Measurements from ENCODE around the gene NDUFA3.
"Not testable (repeated sequence)": the region's sequence is repeated elsewhere in the genome, so short reads cannot be mapped to it uniquely, and the experiment has no call there.

NDUFA3 gene

DNA sequence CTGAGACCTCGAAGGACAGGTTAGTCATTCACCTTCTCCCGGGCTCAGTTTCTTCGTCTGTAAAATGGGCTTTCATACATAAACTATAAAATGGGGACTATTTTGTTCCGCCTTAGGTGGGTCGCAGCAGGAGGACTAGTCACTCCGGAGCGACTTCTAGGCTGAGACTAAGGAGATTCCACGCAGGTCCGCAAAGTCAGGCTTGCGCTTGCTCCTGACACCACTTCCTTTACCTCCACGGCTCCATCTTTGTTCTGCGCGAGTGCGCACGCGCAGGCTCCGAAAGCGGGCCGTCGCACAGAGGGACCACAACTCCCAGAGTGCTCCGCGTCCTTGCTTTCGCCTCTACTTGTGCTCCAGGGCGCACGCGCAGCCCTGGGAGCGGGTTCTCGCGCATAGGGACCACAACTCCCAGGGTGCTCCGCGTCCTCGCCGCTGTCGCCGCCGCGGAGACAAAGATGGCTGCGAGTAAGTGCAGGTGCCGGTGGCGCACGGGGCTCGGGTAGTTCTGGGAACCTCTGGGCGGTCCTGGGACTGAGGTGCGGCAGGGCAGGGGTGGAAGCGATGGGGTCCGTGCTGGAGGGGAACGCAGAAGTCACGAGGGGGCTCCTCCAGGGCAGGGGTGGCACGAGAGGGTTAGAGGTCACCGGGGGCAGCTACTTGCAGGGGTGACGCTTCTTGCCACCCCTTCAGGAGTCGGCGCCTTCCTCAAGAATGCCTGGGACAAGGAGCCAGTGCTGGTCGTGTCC, at the start of gene NDUFA3:
Gene NDUFA3 (plus strand): TSS at position 435 of the 749 bp plus-strand sequence. CDS start 24 bp downstream, at position 459.
- DNase-seq = peak; percentile 99

DNA sequence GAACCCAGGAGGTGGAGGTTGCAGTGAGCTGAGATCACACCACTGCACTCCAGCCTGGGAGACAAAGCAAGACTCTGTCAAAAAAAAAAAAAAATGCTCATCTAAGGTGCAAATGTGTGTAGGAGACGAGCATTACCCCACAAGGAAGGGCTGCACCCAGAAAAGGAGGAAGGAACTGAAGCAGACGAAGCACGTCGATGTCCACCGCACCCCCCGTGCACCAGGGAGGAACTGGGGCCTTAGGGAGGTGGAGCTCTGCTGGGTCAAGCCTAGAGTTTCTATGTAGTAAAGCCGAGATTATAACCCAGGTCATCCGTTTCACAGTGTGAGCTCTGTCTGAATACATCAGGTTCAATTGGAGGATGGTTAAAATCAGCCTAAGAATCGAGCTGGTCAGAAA, 40.0 kb upstream of the NDUFA3 start:
- DNase-seq = no peak

DNA sequence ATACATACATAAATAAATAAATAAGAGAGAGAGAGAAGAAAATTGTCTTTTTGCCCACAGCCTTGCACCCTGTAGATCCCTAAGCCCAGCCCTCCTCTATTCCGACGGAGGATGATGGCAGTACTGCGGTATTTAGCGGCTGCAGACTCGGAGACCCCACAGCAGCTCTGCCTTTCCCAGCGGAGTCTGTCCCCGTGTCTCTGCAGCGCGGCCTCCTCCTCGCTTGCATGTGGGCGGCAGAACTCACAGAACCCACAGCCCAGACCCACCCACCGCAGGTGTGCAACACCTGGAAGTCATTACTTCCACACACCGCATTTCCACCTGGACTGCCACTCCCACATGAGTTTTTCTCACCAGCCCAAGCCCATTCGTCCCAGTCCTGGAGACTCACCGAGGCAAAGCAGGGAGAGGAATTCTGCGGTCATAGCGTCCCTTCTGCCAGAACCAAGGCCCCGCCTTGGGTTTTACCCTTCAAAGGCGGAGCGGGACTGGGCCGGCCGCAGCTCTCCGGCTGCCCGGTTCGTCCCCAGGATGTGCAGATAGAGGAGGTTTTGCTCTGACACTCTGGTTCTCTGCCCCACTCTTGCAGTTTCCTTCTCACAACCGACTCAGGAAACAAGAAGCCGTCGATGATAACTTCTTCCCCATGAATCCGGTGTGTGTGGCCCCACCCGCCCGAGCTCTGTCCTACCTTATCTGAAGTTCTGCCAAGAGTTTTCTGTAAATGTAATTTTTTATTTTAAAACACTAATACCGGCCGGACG, 39.1 kb upstream of the NDUFA3 start, which contains the start of gene VSTM1:
Gene VSTM1 (minus strand): TSS at position 548 of the 767 bp plus-strand sequence. CDS start 120 bp downstream, at position 428.
- peak; percentile 24 for DNase-seq

DNA sequence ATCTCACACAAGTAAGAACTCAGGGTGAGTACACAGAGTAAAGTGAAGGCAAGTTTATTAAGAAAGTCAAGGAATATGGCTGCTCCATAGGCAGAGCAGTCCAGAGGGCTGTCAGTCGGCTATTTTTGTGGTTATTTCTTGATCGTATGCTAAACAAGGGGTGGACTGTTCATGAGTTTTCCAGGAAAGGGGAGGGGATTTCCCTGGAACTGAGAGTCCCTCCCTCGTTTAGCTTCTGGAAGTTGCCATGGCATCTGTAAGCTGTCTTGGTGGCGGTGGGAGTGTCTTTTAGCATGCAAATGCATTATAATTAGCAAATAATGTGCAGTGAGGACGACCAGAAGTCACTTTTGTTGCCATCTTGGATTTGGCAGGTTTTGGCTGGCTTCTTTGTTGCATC, 33.2 kb upstream of the NDUFA3 start:
- DNase-seq = no peak

DNA sequence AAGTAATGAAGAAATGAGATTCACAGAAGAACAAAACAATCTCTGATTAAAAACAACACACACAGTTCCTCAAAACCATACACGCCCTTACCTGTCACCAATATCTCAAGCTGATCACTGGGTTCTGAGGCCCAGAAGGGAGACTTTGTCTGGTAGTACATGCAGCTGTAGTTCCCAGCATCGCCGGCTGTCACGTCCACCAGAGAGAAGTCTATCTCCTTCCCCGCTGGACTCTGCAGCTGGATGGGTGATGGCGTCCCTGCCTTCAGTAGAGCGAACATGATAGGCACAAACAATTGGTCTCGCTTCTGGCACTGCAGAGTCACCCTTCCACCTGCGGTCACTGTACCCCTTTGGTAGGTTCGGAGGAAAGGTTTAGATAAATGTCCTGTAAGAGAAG, 28.8 kb upstream of the NDUFA3 start:
- no peak for DNase-seq

DNA sequence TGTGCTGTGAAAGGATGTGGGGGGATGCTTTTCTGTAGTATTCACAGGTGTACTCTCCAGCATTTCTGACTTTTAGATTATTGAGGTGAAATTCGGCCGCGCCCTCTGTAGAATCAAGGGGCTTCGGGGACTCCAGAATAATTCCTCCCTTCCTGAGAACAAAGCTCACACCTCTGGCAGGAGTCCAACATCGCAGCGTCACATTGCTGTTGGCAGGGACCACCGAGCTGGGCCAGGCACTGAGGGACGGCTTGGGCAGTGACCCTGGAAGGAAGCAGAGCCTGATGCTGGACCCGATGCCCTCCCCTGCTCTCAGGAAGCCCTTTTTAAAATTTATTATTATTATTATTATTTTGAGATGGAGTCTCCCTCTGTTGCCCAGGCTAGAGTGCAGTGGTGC, 27.8 kb upstream of the NDUFA3 start:
- DNase-seq = no peak

DNA sequence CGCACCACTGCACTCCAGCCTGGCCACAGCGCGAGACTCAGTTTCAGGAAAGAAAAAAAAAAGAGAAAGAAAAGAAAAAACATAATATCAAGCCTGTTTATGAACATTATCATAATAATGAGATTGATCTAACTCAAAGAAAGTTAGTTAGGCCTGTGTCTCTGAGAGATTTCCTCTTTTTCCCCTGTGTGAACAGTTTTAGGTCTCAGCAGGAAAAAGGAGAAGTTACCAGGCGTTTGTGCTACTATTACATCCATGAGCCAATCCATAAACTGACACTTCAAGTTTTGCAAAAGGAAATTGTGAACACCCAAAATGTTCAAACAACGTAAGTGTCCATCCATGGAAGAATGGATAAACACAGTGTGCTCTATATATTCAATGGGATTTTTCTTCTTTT, 25.3 kb upstream of the NDUFA3 start:
- DNase-seq = no peak

DNA sequence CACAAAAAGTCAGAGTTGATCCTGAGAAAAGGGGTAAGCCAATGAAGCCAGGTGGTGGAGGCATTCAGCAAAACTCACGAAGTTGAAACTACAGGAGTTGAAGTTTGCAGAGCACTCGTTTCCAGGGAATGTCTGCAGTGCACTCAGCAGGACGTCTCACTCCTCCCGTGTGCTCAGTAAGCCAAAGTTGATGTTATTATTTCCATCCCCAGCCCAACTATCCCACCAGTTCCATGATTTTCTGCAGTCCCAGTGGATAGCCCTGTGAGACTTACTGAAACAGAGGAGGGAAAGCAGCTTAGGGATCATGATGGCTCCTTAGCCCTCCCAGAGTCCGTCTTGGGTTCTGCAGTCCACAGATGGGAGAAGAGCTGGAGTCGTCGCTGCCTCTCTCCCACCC, 21.6 kb upstream of the NDUFA3 start, which contains the start of gene TARM1:
Gene TARM1 (minus strand): TSS at position 334 of the 400 bp plus-strand sequence. CDS start 25 bp downstream, at position 309.
- DNase-seq = no peak

DNA sequence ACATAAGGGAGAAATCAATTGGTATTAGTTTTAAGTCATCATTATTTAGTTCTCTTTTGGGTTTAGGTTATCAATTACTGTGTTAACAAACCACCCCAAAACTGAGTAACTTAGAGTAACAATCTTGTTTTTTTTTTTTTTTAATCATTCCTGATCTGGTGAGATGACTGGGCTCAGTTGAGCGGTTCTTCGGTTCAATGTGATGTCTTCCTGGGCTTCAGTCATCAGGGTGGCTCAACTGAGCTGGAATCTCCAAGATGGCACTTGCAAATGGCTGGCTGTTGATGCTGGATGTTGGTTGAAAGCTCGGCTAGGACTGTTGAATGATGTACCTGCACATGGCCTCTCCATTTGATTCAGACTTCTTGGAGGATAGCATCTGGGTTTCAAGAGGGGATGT, 18.2 kb upstream of the NDUFA3 start:
- DNase-seq = no peak

DNA sequence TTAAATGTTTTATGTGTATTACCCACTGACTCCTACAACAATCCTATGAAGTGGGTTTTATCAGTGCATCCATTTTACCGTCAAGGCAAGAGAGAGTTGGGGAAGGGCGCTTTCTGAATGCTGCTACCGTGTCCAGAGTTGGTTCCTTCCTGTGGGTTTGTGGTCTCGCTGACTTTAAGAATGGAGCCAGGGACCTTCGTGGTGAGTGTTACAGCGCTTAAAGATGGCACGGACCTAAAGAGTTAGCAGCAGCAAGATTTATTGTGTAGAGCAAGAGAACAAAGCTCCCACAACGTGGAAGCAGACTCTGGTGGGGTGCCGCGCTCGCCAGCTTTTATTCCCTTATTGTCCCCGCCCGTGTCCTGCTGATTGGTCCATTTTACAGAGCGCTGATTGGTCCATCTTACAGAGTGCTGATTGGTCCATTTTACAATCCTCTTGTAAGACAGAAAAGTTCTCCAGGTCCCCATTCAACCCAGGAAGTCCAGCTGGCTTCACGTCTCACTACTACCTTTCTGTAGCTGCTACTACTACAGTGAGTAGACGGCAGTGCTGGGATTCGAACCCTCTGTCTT, 8.1 kb upstream of the NDUFA3 start:
- no peak for DNase-seq

DNA sequence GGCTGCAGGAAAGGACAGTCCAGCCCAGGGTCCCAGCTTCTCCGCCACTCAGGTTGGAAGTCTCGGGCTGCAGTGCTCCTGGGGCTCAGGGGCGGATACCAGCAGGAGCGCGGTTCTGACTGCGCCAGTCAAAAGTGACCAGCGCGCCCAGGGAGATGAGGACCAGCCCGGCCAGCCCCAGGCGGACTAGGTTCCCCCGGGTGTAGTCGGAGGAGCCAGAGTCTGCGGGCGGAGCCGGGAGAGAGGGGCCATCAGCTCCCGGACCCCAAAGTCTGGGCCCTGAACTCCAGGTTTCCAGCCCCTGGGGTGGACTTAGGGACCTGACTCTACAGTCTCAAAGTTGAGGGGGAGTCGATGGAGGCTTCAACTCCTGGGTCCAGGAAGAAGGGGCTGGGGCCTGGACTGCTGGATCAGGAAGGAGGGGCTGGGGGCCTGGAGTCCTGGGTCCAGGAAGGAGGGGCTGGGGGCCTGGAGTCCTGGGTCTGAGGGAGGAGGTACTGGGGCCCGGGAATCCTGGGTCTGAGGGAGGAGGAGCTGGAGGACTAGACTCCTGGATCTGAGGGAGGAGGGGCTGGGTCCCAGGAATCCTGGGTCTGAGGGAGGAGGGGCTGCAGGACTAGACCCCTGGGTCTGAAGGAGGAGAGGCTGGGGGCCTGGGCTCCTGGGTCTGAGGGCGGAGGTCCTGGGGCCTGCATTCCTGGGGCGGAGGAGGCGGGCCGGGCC, 7.4 kb upstream of the NDUFA3 start:
- DNase-seq = no peak

DNA sequence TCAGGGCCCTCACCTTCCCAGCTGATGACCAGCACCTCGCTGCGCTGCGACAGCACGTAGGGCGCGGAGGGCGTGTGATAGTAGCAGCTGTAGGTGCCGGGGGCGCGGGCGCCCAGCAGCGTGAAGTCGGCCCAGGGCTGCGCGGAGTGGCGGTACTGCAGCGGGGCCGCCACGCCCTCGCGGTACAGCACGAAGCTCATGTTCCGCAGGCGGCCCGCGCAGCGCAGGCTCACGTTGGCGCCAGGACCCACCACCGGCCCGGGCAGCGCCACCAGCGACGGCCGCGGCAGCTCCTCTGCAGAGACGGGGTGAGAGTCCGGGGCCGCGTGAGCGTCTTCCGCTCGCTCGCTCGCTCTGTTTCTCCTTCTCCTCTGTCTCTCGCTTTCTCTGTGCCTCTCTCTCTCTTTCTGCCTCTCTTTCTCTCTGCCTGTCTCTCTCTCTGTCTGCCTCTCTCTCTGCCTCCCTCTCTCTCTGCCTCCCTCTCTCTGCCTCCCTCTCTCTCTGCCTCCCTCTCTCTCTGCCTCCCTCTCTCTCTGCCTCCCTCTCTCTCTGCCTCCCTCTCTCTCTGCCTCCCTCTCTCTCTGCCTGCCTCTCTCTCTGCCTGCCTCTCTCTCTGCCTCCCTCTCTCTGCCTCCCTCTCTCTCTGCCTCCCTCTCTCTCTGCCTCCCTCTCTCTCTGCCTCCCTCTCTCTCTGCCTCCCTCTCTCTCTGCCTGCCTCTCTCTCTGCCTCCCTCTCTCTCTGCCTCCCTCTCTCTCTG, 6.6 kb upstream of the NDUFA3 start:
- DNase-seq = peak; percentile 82

DNA sequence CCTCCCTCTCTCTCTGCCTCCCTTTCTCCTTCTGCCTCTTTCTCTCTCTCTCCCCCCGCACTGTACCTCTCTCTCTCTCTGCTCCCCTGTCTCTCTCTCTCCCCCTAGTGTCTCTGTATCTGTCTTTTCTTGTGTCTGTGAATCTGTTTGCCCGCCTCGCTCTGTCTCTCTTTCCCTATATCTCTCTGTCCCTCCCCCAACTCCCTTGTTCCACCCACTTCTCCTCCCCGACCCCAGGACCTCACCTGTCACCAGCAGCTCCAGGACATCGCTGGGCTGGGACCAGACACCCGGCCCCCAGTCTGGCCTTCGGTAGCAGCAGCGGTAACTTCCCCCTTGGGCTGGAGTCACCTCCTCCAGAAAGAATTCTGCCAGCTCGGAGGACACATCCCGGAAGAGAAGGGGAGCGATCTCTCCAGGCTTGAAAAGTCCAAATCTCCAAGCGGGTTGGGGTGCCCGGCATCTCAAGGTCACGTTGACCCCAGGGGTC, 6.0 kb upstream of the NDUFA3 start:
- DNase-seq = no peak

DNA sequence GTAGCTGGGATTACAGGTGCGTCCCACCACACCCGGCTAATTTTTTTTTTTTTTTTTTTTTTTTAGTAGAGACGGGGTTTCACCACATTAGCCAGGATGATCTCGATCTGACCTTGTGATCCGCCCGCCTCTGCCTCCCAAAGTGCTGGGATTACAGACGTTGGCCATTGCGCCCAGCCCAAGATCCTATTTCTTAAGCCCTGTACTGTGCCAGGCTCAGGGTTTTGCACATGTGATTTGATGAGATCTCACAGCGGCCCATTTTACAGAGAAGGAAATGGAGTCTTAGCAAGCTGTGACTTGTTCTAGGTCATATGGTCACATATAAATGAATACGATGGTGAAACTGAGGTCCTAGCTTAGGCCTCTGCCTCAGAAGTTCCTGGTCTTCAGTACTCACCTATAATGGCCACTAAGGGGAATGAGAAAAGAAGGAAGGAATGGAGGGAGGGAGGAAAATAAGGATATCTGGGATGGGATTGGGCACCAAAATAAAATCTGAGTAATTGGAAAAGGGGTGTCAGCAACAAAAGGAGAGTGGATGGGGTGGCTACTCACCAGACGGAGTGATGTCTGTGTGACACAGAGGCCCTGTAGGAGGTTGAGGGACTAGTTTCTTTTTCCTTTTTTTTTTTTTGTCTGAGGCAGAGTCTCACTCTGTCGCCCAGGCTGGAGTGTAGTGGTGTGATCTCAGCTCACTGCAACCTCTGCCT, 3.3 kb upstream of the NDUFA3 start:
- no peak for DNase-seq

DNA sequence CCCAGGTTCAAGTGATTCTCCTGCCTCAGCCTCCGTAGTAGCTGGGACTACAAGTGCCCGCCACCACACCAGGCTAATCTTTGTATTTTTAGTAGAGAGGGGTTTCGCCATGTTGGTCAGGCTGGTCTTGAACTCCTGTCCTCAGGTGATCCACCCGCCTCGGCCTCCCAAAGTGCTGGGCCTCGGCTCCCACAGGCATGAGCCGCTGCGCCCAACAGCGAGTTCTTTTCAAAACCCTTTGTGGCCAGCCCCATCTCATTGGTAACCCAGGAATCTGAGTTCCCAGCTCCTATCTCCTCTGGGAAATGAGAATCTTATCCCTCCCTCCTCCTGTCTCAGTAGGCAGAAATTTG, 2.8 kb upstream of the NDUFA3 start:
- not testable (repeated sequence) for DNase-seq

DNA sequence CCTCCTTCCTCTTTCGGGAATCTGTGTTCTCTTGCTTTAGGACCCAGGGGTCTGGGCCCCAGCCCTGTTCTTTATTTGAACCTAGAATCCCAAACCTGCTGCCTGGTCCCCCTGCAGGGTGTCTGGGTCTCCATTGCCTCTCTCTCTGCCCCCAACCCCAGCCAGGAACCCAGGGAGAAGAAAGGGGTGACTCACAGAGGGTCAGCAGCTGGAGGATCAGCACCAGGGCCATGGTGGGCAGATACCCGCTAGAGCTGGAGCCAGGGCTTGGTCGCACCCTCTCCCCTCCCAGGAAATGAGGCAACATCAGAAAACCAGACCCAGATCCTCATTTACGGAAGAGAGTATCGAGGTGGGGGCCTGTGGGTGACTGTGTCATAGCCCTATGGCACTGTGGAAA, 2.1 kb upstream of the NDUFA3 start, which contains the start of gene OSCAR:
Gene OSCAR (minus strand): TSS at position 243 of the 400 bp plus-strand sequence. CDS start 11 bp downstream, at position 232.
- no peak for DNase-seq

DNA sequence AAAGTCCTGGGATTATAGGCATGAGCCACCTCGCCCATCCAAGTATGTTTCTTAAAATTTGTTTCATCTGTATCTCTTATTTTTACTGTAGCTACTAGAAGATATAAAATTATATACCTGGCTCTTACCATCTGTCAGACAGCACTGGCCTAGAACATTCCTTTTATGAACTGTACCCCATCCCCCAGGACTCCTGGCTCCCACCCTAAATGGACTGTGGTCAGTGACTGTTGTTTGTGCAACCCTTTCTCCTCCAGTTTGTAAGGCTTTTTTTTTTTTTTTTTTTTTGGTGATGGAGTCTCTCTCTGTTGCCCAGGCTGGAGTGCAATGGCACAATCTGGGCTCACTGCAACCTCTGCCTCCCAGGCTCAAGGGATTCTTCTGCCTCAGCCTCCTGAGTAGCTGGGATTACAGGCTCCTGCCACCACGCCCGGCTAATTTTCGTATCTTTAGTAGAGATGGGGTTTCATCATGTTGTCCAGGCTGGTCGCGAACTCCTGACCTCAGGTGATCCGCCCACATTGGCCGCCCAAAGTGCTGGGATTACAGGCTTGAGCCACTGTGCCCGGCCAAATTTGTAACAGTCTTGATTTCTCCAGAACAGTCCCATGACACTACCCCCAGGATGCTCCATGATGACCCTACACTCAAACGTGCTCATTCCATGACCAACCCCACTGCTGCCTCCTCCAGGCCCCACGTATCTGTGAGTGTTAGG, 2.5 kb downstream of the NDUFA3 start:
- no peak for DNase-seq

DNA sequence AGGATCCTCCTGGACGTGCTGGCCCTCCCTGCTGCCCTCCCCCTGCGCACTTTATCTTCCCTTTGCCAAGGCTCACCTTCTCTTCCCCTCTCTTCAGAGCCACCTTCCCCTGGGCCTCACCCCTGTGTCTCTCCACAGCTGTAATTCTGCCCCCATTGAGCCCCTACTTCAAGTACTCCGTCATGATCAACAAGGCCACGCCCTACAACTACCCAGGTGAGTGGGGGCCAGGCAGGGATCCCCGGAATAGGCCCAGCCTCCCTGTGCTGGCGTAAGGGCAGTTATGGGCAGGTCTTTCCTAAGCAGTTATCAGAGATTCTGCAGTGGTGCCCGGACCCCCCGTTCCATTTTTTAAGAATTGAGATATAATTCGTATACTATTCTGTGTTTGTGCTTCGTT, 3.1 kb downstream of the NDUFA3 start:
- DNase-seq = peak; percentile 54

DNA sequence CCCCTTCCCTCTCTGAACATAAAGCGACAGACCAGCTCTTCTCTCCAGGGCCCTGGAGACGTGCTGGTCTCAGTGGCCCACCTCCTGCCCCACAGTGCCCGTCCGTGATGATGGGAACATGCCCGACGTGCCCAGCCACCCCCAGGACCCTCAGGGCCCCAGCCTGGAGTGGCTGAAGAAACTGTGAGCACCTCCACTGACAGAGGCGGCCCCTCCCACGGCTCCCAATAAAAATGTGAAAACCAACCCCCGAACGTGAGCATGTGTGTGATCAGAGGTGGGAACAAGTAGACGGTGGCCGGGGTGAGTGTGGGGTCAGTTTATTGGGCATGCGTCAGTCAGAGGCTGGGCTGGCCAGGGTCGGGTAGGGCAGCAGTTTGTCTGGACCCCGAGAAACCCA, 4.1 kb downstream of the NDUFA3 start:
- DNase-seq = peak; percentile 57

DNA sequence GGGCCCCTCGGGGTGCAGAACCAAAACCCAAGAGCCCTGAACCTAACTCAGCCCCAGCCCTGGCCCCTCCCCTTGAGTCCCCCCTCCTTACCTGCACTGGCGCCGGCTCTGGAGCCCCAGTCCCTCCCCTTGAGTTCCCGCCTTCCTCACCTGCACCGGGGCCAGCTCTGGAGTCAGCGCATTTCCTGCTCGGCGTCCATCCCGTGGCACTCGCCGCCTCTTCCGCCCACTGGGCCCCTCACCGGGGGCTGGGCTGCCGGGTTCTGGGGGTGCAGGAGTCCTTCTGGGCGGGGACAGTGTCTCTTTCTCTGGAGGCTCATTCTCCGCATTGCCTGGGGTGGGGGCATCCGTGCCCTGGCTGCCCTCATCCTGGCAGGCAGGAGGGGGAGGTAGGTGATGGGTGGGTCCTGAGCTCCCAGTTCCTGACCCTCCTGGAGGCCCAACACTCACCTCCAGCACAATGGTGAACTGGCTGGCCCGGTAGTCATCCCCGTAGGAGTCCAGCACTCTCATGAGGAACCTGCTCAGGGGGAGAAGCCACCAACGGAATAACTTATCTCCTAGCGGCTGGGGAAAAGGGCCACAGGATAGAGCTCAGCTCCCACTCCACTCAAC, 5.3 kb downstream of the NDUFA3 start:
- peak; percentile 53 for DNase-seq
